ENCODE results near the gene OXLD1. TPM values are rescaled to one million over a fixed set of nuclear protein-coding genes. Genes with fewer than 3 reads are reported as not detected.
"Not testable (repeated sequence)": the region's sequence is repeated elsewhere in the genome, so short reads cannot be mapped to it uniquely, and the experiment has no call there.

OXLD1 gene
- total and polyA plus RNA-seq, 2 donors = 7.5 to 47.9 TPM

- Histone ChIP-seq H3K4me3 (ENCODE audit: low read depth, low read length) (no peak overlapping the region), H3K4me1 (ENCODE audit: insufficient read depth) (no peaks in the 10 kb centered on the region), H3K27ac (ENCODE audit: low read depth) (no peak overlapping the region), H3K36me3 (ENCODE audit: insufficient read depth) (no peaks in the 10 kb centered on the region)
- WGBS = 86% methylated on average over 29 of the region's 29 CpGs
- no peak for DNase-seq (ENCODE audit: extremely low spot score)
These were observed 21.1 kb downstream of the OXLD1 start for GRCh38 chr17:81644976-81645952.

- no peak overlapping the region for H3K27ac ChIP-seq (ENCODE audit: low read depth)
- DNase-seq (ENCODE audit: extremely low spot score) = no peak
- no peaks in the 10 kb centered on the region for H3K4me1 ChIP-seq (ENCODE audit: insufficient read depth)
- 90% methylated on average over 15 of the region's 15 CpGs for WGBS
- H3K36me3 ChIP-seq (ENCODE audit: insufficient read depth) = no peaks in the 10 kb centered on the region
- H3K4me3 ChIP-seq (ENCODE audit: low read depth, low read length) = no peak overlapping the region
These were observed 21.9 kb downstream of the OXLD1 start for GRCh38 chr17:81644496-81644895.

- Histone ChIP-seq H3K36me3 (ENCODE audit: insufficient read depth) (no peaks in the 10 kb centered on the region), H3K27ac (ENCODE audit: low read depth) (no peak overlapping the region), H3K4me1 (ENCODE audit: insufficient read depth) (no peaks in the 10 kb centered on the region), H3K4me3 (ENCODE audit: low read depth, low read length) (no peak overlapping the region)
- WGBS = 88% methylated on average over 17 of the region's 17 CpGs
- DNase-seq (ENCODE audit: extremely low spot score) = no peak
These were observed 24.4 kb downstream of the OXLD1 start for GRCh38 chr17:81641825-81642489.

GRCh38 chr17:81640011-81640410 lies 26.4 kb downstream of the OXLD1 start:
- WGBS = 92% methylated on average over 9 of the region's 9 CpGs
- Histone ChIP-seq H3K4me1 (ENCODE audit: insufficient read depth) (no peaks in the 10 kb centered on the region), H3K4me3 (ENCODE audit: low read depth, low read length) (no peak overlapping the region), H3K27ac (ENCODE audit: low read depth) (no peak overlapping the region), H3K36me3 (ENCODE audit: insufficient read depth) (no peaks in the 10 kb centered on the region)
- no peak for DNase-seq (ENCODE audit: extremely low spot score)

GRCh38 chr17:81638683-81639082 lies 27.7 kb downstream of the OXLD1 start:
- Histone ChIP-seq H3K36me3 (ENCODE audit: insufficient read depth) (no peaks in the 10 kb centered on the region), H3K4me1 (ENCODE audit: insufficient read depth) (no peaks in the 10 kb centered on the region), H3K4me3 (ENCODE audit: low read depth, low read length) (no peak overlapping the region), H3K27ac (ENCODE audit: low read depth) (no peak overlapping the region)
- WGBS = 71% methylated on average over 4 of the region's 4 CpGs
- DNase-seq (ENCODE audit: extremely low spot score) = no peak

GRCh38 chr17:81636505-81637288 lies 29.7 kb downstream of the OXLD1 start, which contains the start of the genes NPLOC4 and TSPAN10:
Gene NPLOC4, minus strand, starts transcription at chr17:81637112. Its CDS starts 182 bp downstream, at chr17:81636930.
Gene TSPAN10, plus strand, starts transcription at chr17:81637196. Its CDS starts 5,217 bp downstream, at chr17:81642413.
- under 1% methylated on average over 77 of the region's 77 CpGs for WGBS
- DNase-seq (ENCODE audit: extremely low spot score) = peak; percentile 60
- H3K36me3 ChIP-seq (ENCODE audit: insufficient read depth) = no peaks in the 10 kb centered on the region
- peak within 1 kb of the TSS; percentile 76 for H3K27ac ChIP-seq (ENCODE audit: low read depth)
- H3K4me3 ChIP-seq (ENCODE audit: low read depth, low read length) = peak within 1 kb of the TSS; percentile 87
- H3K4me1 ChIP-seq (ENCODE audit: insufficient read depth) = no peaks in the 10 kb centered on the region

GRCh38 chr17:81635973-81636504 lies 30.4 kb downstream of the OXLD1 start:
- Histone ChIP-seq H3K36me3 (ENCODE audit: insufficient read depth) (no peaks in the 10 kb centered on the region), H3K4me1 (ENCODE audit: insufficient read depth) (no peaks in the 10 kb centered on the region), H3K4me3 (ENCODE audit: low read depth, low read length) (peak overlapping the region; percentile 87), H3K27ac (ENCODE audit: low read depth) (peak overlapping the region; percentile 76)
- WGBS = 36% methylated on average over 18 of the region's 18 CpGs
- DNase-seq (ENCODE audit: extremely low spot score) = no peak

GRCh38 chr17:81635431-81635830 lies 31.0 kb downstream of the OXLD1 start:
- Histone ChIP-seq H3K27ac (ENCODE audit: low read depth) (no peak overlapping the region), H3K4me3 (ENCODE audit: low read depth, low read length) (no peak overlapping the region), H3K4me1 (ENCODE audit: insufficient read depth) (no peaks in the 10 kb centered on the region), H3K36me3 (ENCODE audit: insufficient read depth) (no peaks in the 10 kb centered on the region)
- no peak for DNase-seq (ENCODE audit: extremely low spot score)
- WGBS = 89% methylated on average over 5 of the region's 5 CpGs

GRCh38 chr17:81631482-81631881 lies 34.9 kb downstream of the OXLD1 start:
- peaks cover 7% of the 10 kb centered on the region for H3K36me3 ChIP-seq (ENCODE audit: insufficient read depth)
- DNase-seq (ENCODE audit: extremely low spot score) = no peak
- H3K27ac ChIP-seq (ENCODE audit: low read depth) = no peak overlapping the region
- H3K4me3 ChIP-seq (ENCODE audit: low read depth, low read length) = no peak overlapping the region
- WGBS = 73% methylated on average over 7 of the region's 7 CpGs
- H3K4me1 ChIP-seq (ENCODE audit: insufficient read depth) = no peaks in the 10 kb centered on the region

GRCh38 chr17:81630274-81630673 lies 36.1 kb downstream of the OXLD1 start:
- H3K36me3 ChIP-seq (ENCODE audit: insufficient read depth) = peaks cover 10% of the 10 kb centered on the region

GRCh38 chr17:81621494-81622130 lies 44.8 kb downstream of the OXLD1 start:
- Histone ChIP-seq H3K27ac (ENCODE audit: low read depth) (no peak overlapping the region), H3K4me1 (ENCODE audit: insufficient read depth) (no peaks in the 10 kb centered on the region), H3K36me3 (ENCODE audit: insufficient read depth) (peaks cover 10% of the 10 kb centered on the region), H3K4me3 (ENCODE audit: low read depth, low read length) (no peak overlapping the region)
- no peak for DNase-seq (ENCODE audit: extremely low spot score)
- 86% methylated on average over 11 of the region's 11 CpGs for whole genome bisulfite sequencing

More at GRCh38 chr17:81630274-81630673, 36.1 kb downstream of the OXLD1 start:
- DNase-seq (ENCODE audit: extremely low spot score) = no peak
- Histone ChIP-seq H3K27ac (ENCODE audit: low read depth) (no peak overlapping the region), H3K4me1 (ENCODE audit: insufficient read depth) (no peaks in the 10 kb centered on the region), H3K4me3 (ENCODE audit: low read depth, low read length) (no peak overlapping the region)
- WGBS = 85% methylated on average over 8 of the region's 8 CpGs

- H3K4me1 ChIP-seq (ENCODE audit: insufficient read depth); H3K27ac ChIP-seq (ENCODE audit: low read depth); DNase-seq (ENCODE audit: extremely low spot score); H3K4me3 ChIP-seq (ENCODE audit: low read depth, low read length); H3K36me3 ChIP-seq (ENCODE audit: insufficient read depth): not testable (repeated sequence)
- 93% methylated on average over 32 of the region's 36 CpGs for WGBS
These were observed 48.1 kb downstream of the OXLD1 start for GRCh38 chr17:81618307-81618706.

Data from urinary bladder (tissue), 4 donors.